H9 (cell line): ENCODE results near the gene GID8. TPM values are rescaled to one million over a fixed set of nuclear protein-coding genes. Genes with fewer than 3 reads are reported as not detected.

Source experiments
- DNase-seq: peaks from one replicate; pipeline ENCODE4 v3.0.0-alpha.2; 2017
- H2AFZ ChIP-seq: one replicate; pipeline ENCODE4 v1.6.1; 2013; ENCODE audit warnings: mild to moderate bottlenecking, low read length, control low read depth, moderate library complexity
- H2AK5ac ChIP-seq: 2 replicates; pipeline ENCODE4 v1.6.1; 2013; ENCODE audit warnings: low read length, control low read depth, mixed read lengths; ENCODE audit not compliant: insufficient read length
- H2BK120ac ChIP-seq: one replicate; pipeline ENCODE4 v1.6.1; 2013; ENCODE audit warnings: low read depth, mild to moderate bottlenecking, low read length, control low read depth, inconsistent platforms; ENCODE audit not compliant: poor library complexity, severe bottlenecking
- H2BK12ac ChIP-seq: 2 replicates; pipeline ENCODE4 v1.6.1; 2013; ENCODE audit warnings: low read length, control low read depth, mixed read lengths, low read depth; ENCODE audit not compliant: insufficient read length
- H2BK15ac ChIP-seq: 2 replicates; pipeline ENCODE4 v1.6.1; 2013; ENCODE audit warnings: low read depth, low read length, control low read depth
- H2BK20ac ChIP-seq: one replicate; pipeline ENCODE4 v1.6.1; 2013; ENCODE audit warnings: low read depth, mild to moderate bottlenecking, low read length, control low read depth, inconsistent platforms; ENCODE audit not compliant: poor library complexity, severe bottlenecking
- H2BK5ac ChIP-seq: 2 replicates; pipeline ENCODE4 v1.6.1; 2013; ENCODE audit warnings: low read length, control low read depth, mixed read lengths; ENCODE audit not compliant: insufficient read length
- H3K14ac ChIP-seq: 2 replicates; pipeline ENCODE4 v1.6.1; 2013; ENCODE audit warnings: low read length, control low read depth; ENCODE audit not compliant: insufficient read depth
- H3K18ac ChIP-seq: 2 replicates; pipeline ENCODE4 v1.6.1; 2013; ENCODE audit warnings: low read depth, mild to moderate bottlenecking, mixed read lengths, low read length, control low read depth; ENCODE audit not compliant: insufficient read length
- H3K23ac ChIP-seq: 2 replicates; pipeline ENCODE4 v1.6.1; 2013; ENCODE audit warnings: low read length, control low read depth, mixed read lengths, low read depth; ENCODE audit not compliant: insufficient read length
- H3K23me2 ChIP-seq: 2 replicates; pipeline ENCODE4 v1.6.1; 2013; ENCODE audit warnings: low read depth, mild to moderate bottlenecking, mixed read lengths, low read length, control low read depth; ENCODE audit not compliant: insufficient read length, poor library complexity, severe bottlenecking
- H3K27ac ChIP-seq: 2 replicates; pipeline ENCODE4 v1.5.1; 2013; ENCODE audit warnings: low read length, control low read depth, mixed read lengths, low read depth; ENCODE audit not compliant: insufficient read length
- H3K27me3 ChIP-seq: 2 replicates; pipeline ENCODE4 v1.6.1; 2013; ENCODE audit warnings: low read length, control low read depth, inconsistent platforms; ENCODE audit not compliant: insufficient read depth
- H3K4ac ChIP-seq: 2 replicates; pipeline ENCODE4 v1.6.1; 2013; ENCODE audit warnings: low read depth, mild to moderate bottlenecking, control low read depth, inconsistent platforms, low read length, moderate library complexity
- H3K4me1 ChIP-seq: 2 replicates; pipeline ENCODE4 v1.6.1; 2013; ENCODE audit warnings: low read length, control low read depth, inconsistent platforms; ENCODE audit not compliant: insufficient read depth
- H3K4me2 ChIP-seq: 2 replicates; pipeline ENCODE4 v1.6.1; 2013; ENCODE audit warnings: low read length, control low read depth, mixed read lengths; ENCODE audit not compliant: insufficient read length, insufficient read depth
- H3K56ac ChIP-seq: 2 replicates; pipeline ENCODE4 v1.6.1; 2013; ENCODE audit warnings: low read depth, mild to moderate bottlenecking, mixed read lengths, low read length, control low read depth; ENCODE audit not compliant: insufficient read length
- H3K79me1 ChIP-seq: 2 replicates; pipeline ENCODE4 v1.6.1; 2013; ENCODE audit warnings: low read depth, mild to moderate bottlenecking, moderate library complexity, low read length, control low read depth, inconsistent platforms; ENCODE audit not compliant: insufficient read depth, poor library complexity, severe bottlenecking
- H3K79me2 ChIP-seq: 2 replicates; pipeline ENCODE4 v1.6.1; 2013; ENCODE audit warnings: low read length, control low read depth, inconsistent platforms; ENCODE audit not compliant: insufficient read depth
- H3K9ac ChIP-seq: 2 replicates; pipeline ENCODE4 v1.6.1; 2013; ENCODE audit warnings: low read length, control low read depth, mixed read lengths; ENCODE audit not compliant: insufficient read length; ENCODE audit errors: extremely low read depth
- H3K9me3 ChIP-seq: one replicate; pipeline ENCODE4 v1.6.1; 2013; ENCODE audit warnings: low read depth, low read length, inconsistent platforms; ENCODE audit not compliant: control insufficient read depth
- H3T11ph ChIP-seq: one replicate; pipeline ENCODE4 v1.6.1; 2013; ENCODE audit warnings: mild to moderate bottlenecking, low read length, control low read depth, inconsistent platforms
- H4K20me1 ChIP-seq: one replicate; pipeline ENCODE4 v1.6.1; 2013; ENCODE audit not compliant: control insufficient read depth, insufficient read length, insufficient read depth
- H4K5ac ChIP-seq: 2 replicates; pipeline ENCODE4 v1.6.1; 2013; ENCODE audit warnings: low read depth, mild to moderate bottlenecking, mixed read lengths, low read length, control low read depth; ENCODE audit not compliant: insufficient read length
- H4K8ac ChIP-seq: replicated peaks from 2 replicates; pipeline ENCODE4 v1.6.1; 2013; ENCODE audit warnings: low read length, control low read depth, mixed read lengths, low read depth; ENCODE audit not compliant: insufficient read length
- H4K91ac ChIP-seq: 2 replicates; pipeline ENCODE4 v1.6.1; 2013; ENCODE audit warnings: low read depth, mild to moderate bottlenecking, moderate library complexity, mixed read lengths, low read length, control low read depth; ENCODE audit not compliant: insufficient read length
- H3K27ac Mint-ChIP-seq, 3 experiments: 2 replicates in 2 of 3; 3 replicates in 1 of 3; pipeline ENCODE4 v1.8.0; 2020 to 2021; ENCODE audit warnings: mixed read lengths in 3 of 3, mild to moderate bottlenecking in 1 of 3, moderate library complexity in 1 of 3
- H3K27me3 Mint-ChIP-seq: 2 replicates; pipeline ENCODE4 v1.8.0; 2021; ENCODE audit warnings: low read depth, mild to moderate bottlenecking, moderate library complexity, mixed read lengths
- H3K36me3 Mint-ChIP-seq, 3 experiments: 2 replicates in 2 of 3; 3 replicates in 1 of 3; pipeline ENCODE4 v1.8.0; 2020 to 2021; ENCODE audit warnings: low read depth in 3 of 3, mixed read lengths in 3 of 3; ENCODE audit not compliant: insufficient read depth in 1 of 3
- H3K4me1 Mint-ChIP-seq, 2 experiments: 2 replicates each; pipeline ENCODE4 v1.8.0; 2020; ENCODE audit warnings: mixed read lengths in 2 of 2
- H3K4me3 Mint-ChIP-seq, 2 experiments: 2 replicates in 1 of 2; 3 replicates in 1 of 2; pipeline ENCODE4 v1.8.0; 2020 to 2021; ENCODE audit warnings: mild to moderate bottlenecking in 2 of 2, mixed read lengths in 2 of 2, moderate library complexity in 1 of 2
- H3K9me3 Mint-ChIP-seq, 2 experiments: 2 replicates in 1 of 2; 3 replicates in 1 of 2; pipeline ENCODE4 v1.8.0; 2020; ENCODE audit warnings: mild to moderate bottlenecking in 2 of 2, mixed read lengths in 2 of 2, moderate library complexity in 1 of 2
- CTCF ChIP-seq: fragments of 200-600 bp; sonication (generic); conservative IDR thresholded peaks from 3 replicates; pipeline ENCODE4 v1.8.0; 2021; ENCODE audit warnings: antibody characterized with exemption, mild to moderate bottlenecking
- WGBS: extraction: QIAGEN DNeasy Blood & Tissue Kit; methylation state at CpG from one replicate; pipeline ENCODE4 v1.1.7; 2013; ENCODE audit warnings: missing lambda C conversion rate, low lambda C conversion rate, mixed read lengths; ENCODE audit not compliant: insufficient read length; ENCODE audit errors: extremely low coverage; 5-methylcytosine and 5-hydroxymethylcytosine counted together
- total RNA-seq: library from RNA; stranded (reverse); gene quantifications from 2 replicates; pipeline ENCODE4 v1.2.1, GENCODE V29; 2021

GID8 gene
- total RNA-seq, 1 experiment from 2014 or later: 60.9 TPM

- Histone ChIP-seq H3K9ac (no peak overlapping the region), H2BK12ac (no peak overlapping the region), H2BK20ac (no peak overlapping the region), H2AK5ac (no peak overlapping the region), H3K4ac (no peak overlapping the region), H4K91ac (no peak overlapping the region), H3K14ac (no peak overlapping the region), H3K23me2 (no peaks in the 10 kb centered on the region), H3K9me3 (no peaks in the 10 kb centered on the region), H3K23ac (no peak overlapping the region), H3K79me1 (no peaks in the 10 kb centered on the region), H3K56ac (no peak overlapping the region), H2BK120ac (no peak overlapping the region), H2AFZ (no peak overlapping the region), H3T11ph (no peak overlapping the region), H4K20me1 (no peaks in the 10 kb centered on the region), H4K8ac (no peak overlapping the region), H2BK15ac (no peak overlapping the region), H3K4me2 (no peak overlapping the region), H3K79me2 (no peaks in the 10 kb centered on the region), H2BK5ac (no peak overlapping the region), H4K5ac (no peak overlapping the region), H3K4me1 (no peaks in the 10 kb centered on the region; the same call in 1 of the 2 replicates), H3K27ac (no peak overlapping the region), H3K27me3 (no peaks in the 10 kb centered on the region), H3K18ac (no peak overlapping the region)
- TF ChIP-seq CTCF: 0 out of 3 replicates have a peak, but pooled peaks have one; percentile 9
- peak overlapping the region in 2 of 3 experiments; percentile 73 to 91; a peak in 3 of 7 replicates for H3K27ac Mint-ChIP-seq
- peaks cover 32 to 37% of the 10 kb centered on the region in 2 experiments for H3K4me1 Mint-ChIP-seq
- H3K27me3 Mint-ChIP-seq: no peaks in the 10 kb centered on the region
- no CpG with 5 or more reads among the region's 6 CpGs for WGBS
- no peaks in the 10 kb centered on the region; a peak in 1 of 5 replicates for H3K9me3 Mint-ChIP-seq
- H3K4me3 Mint-ChIP-seq: peak overlapping the region in 1 of 2 experiments; percentile 36; a peak in 1 of 5 replicates
- no peak for DNase-seq
- peaks cover 22 to 56% (median 30%) of the 10 kb centered on the region in 3 experiments for H3K36me3 Mint-ChIP-seq
Measured at GRCh38 chr20:62899633-62900051, 38.3 kb upstream of the GID8 start.
